ENCODE results near the gene CSTPP1. TPM values are rescaled to one million over a fixed set of nuclear protein-coding genes. Genes with fewer than 3 reads are reported as not detected.
A peak's percentile ranks its signal among the peaks of the same experiment; 100 is the strongest.

The CSTPP1 gene, protein sequence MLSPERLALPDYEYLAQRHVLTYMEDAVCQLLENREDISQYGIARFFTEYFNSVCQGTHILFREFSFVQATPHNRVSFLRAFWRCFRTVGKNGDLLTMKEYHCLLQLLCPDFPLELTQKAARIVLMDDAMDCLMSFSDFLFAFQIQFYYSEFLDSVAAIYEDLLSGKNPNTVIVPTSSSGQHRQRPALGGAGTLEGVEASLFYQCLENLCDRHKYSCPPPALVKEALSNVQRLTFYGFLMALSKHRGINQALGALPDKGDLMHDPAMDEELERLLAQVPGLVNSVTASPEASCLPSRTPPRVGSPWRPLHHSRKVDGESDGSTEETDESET
- total RNA-seq: 100 to 1,000 TPM in 1 of 5 donors, 10 to 100 TPM in 4; 32.7 to 146 (median 46.6) TPM
- 10 to 100 TPM; 16.4 to 26.0 (median 20.5) TPM for polyA plus RNA-seq
- long read RNA-seq, donor 1, partial matches to known transcripts: 0 of 9 reads
- long read RNA-seq, donor 1, other reads (novel, unspliced or antisense): 0 of 9 reads
- long read RNA-seq, donor 2, transcript C11orf49-204 (8 exons, 1,916 nt): major isoform, 7 of 23 reads
- long read RNA-seq, donor 2, partial matches to known transcripts: 5 of 23 reads
- long read RNA-seq, donor 2, other reads (novel, unspliced or antisense): 0 of 23 reads
- long read RNA-seq, donor 3, transcript C11orf49-201 (9 exons, 1,645 nt): minor isoform, 6 of 18 reads
- long read RNA-seq, donor 3, transcript C11orf49-223 (1 exons, 2,141 nt): major isoform, 7 of 18 reads
- long read RNA-seq, donor 3, partial matches to known transcripts: 0 of 18 reads
- long read RNA-seq, donor 3, other reads (novel, unspliced or antisense): 0 of 18 reads
- long read RNA-seq, donor 4, partial matches to known transcripts: 0 of 2 reads
- long read RNA-seq, donor 4, other reads (novel, unspliced or antisense): 0 of 2 reads
- long read RNA-seq, donor 5, transcript C11orf49-201 (9 exons, 1,645 nt): major isoform, 8 of 14 reads
- long read RNA-seq, donor 5, partial matches to known transcripts: 0 of 14 reads
- long read RNA-seq, donor 5, other reads (novel, unspliced or antisense): 0 of 14 reads
- long read RNA-seq, donor 6, transcript C11orf49-223 (1 exons, 2,141 nt): minor isoform, 6 of 90 reads
- long read RNA-seq, donor 6, transcript C11orf49-201 (9 exons, 1,645 nt): major isoform, 14 of 90 reads
- long read RNA-seq, donor 6, partial matches to known transcripts: 44 of 90 reads
- long read RNA-seq, donor 6, other reads (novel, unspliced or antisense): 14 of 90 reads
- long read RNA-seq, donor 7, transcript C11orf49-201 (9 exons, 1,645 nt): minor isoform, 6 of 55 reads
- long read RNA-seq, donor 7, transcript C11orf49-223 (1 exons, 2,141 nt): major isoform, 7 of 55 reads
- long read RNA-seq, donor 7, transcript C11orf49-204 (8 exons, 1,916 nt): minor isoform, 5 of 55 reads
- long read RNA-seq, donor 7, partial matches to known transcripts: 34 of 55 reads
- long read RNA-seq, donor 7, other reads (novel, unspliced or antisense): 0 of 55 reads
- long read RNA-seq, donor 8, transcript C11orf49-201 (9 exons, 1,645 nt): major isoform, 7 of 11 reads
- long read RNA-seq, donor 8, partial matches to known transcripts: 0 of 11 reads
- long read RNA-seq, donor 8, other reads (novel, unspliced or antisense): 0 of 11 reads
- long read RNA-seq, donor 9, transcript C11orf49-223 (1 exons, 2,141 nt): major isoform, 11 of 20 reads
- long read RNA-seq, donor 9, partial matches to known transcripts: 0 of 20 reads
- long read RNA-seq, donor 9, other reads (novel, unspliced or antisense): 0 of 20 reads
- long read RNA-seq, donor 10, transcript C11orf49-223 (1 exons, 2,141 nt): major isoform, 5 of 6 reads
- long read RNA-seq, donor 10, partial matches to known transcripts: 0 of 6 reads
- long read RNA-seq, donor 10, other reads (novel, unspliced or antisense): 0 of 6 reads

DNA sequence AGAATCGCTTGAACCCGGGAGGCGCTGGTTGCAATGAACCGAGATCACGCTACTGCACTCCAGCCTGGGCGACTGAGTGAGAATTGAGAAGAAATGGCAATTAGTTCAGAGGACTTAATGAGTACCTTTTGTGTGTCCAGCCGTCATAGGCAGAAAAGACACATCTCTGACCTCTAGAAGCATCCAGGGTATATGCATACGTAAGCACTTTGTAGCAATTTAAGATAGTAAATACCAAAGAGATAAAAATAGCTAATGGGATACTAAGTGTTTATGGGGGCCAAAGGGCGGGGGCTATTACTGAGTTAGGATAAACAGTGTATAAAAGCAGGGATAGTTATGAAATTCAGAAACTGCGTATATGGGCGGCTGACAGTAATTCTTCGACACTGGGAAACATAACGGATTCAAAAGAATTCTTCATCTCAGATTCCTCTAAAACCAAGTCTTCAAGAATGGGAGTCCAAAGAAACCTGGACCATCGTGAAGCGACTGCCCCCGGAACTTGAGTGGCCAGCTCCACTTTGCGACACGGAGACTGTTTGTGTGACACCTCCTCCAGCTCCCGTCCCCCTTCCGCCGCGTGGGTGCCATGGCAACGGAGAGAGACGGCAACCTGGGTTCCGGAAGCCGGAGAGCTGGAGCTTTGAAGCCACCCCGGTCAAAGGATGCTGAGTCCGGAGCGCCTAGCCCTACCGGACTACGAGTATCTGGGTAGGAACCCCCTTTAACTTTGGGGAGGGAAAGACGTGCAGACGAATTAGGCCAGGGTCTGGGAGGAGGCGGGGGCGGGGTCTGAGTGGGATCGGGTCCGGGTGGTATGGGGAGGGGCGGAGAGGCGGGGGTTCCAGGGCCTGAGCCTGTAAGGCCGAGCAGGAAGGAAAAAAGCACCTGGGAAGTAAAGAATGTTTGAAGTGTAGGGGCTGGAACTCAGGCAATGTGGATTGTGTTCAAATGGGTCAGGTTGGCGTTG lies at the start of gene CSTPP1:
CSTPP1 (plus strand) TSS at position 624 of the 973 bp plus-strand sequence; CDS start at position 669, 45 bp downstream.
- WGBS, 5 donors: 20 to 21% (median 20%) methylated on average over 41 of the region's 41 CpGs
- peak within 1 kb of the TSS; percentile 21 to 81 (median 73) for H3K27ac ChIP-seq
- peak; percentile 96 to 97 for DNase-seq
- peaks cover 0 to 6% (median 2%) of the 10 kb centered on the region in 4 donors for H3K36me3 ChIP-seq
- intact Hi-C loops (cut with DNase I; ENCODE audit: low total_unique reads): no loop called here
- H3K9me3 ChIP-seq: no peaks in the 10 kb centered on the region
- H3K27me3 ChIP-seq: no peaks in the 10 kb centered on the region
- TF ChIP-seq POLR2AphosphoS5 (IDR thresholded peaks at IDR 0.05) (peak; percentile 34 to 88 (median 79)), POLR2A (IDR thresholded peaks at IDR 0.05) (no peak), EP300 (IDR thresholded peaks at IDR 0.05) (no peak)
- TF ChIP-seq, protein P1, sequence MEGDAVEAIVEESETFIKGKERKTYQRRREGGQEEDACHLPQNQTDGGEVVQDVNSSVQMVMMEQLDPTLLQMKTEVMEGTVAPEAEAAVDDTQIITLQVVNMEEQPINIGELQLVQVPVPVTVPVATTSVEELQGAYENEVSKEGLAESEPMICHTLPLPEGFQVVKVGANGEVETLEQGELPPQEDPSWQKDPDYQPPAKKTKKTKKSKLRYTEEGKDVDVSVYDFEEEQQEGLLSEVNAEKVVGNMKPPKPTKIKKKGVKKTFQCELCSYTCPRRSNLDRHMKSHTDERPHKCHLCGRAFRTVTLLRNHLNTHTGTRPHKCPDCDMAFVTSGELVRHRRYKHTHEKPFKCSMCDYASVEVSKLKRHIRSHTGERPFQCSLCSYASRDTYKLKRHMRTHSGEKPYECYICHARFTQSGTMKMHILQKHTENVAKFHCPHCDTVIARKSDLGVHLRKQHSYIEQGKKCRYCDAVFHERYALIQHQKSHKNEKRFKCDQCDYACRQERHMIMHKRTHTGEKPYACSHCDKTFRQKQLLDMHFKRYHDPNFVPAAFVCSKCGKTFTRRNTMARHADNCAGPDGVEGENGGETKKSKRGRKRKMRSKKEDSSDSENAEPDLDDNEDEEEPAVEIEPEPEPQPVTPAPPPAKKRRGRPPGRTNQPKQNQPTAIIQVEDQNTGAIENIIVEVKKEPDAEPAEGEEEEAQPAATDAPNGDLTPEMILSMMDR (IDR thresholded peaks at IDR 0.05): peak in 1 of 7 experiments; percentile 13
- H3K4me3 ChIP-seq: peak within 1 kb of the TSS; percentile 64 to 95 (median 74)
- peaks cover 5 to 20% (median 18%) of the 10 kb centered on the region in 4 donors for H3K4me1 ChIP-seq

DNA sequence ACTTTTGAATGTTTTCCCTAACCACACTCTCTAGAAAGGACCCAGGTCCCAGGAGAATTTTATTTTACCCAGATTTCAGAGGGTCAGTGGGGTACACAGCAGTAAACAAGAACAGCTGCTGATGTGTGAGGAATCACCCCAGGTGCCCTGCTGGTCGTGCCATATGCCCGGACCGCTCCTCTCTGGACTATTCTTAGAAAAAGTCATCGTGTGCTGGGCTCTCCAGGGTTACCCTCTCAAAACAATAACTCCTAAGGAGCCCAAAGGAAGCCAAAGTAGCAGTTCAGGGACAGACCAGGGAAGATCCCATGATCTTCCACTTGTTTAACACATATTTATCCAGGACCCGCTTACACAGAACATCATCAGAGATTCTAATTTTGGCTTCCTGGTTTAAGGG lies 47.9 kb upstream of the CSTPP1 start:
- no peaks in the 10 kb centered on the region for H3K9me3 ChIP-seq
- no peaks in the 10 kb centered on the region for H3K27me3 ChIP-seq
- H3K27ac ChIP-seq: no peak overlapping the region
- H3K4me3 ChIP-seq: no peak overlapping the region
- TF ChIP-seq POLR2A (IDR thresholded peaks at IDR 0.05): no peak
- no peak for TF ChIP-seq EP300 (IDR thresholded peaks at IDR 0.05)
- TF ChIP-seq, protein P1 (IDR thresholded peaks at IDR 0.05): no peak
- TF ChIP-seq POLR2AphosphoS5 (IDR thresholded peaks at IDR 0.05): no peak
- intact Hi-C loops (cut with DNase I; ENCODE audit: low total_unique reads): loop anchor here (2.0 kb wide), 1 partner anchor 266 kb away; no protein-coding TSS in a partner anchor
- H3K4me1 ChIP-seq: no peaks in the 10 kb centered on the region
- WGBS, 5 donors: 86 to 92% (median 90%) methylated on average over 5 of the region's 5 CpGs
- H3K36me3 ChIP-seq: peaks cover 0 to 73% (median 44%) of the 10 kb centered on the region in 4 donors
- no peak for DNase-seq

GRCh38 chr11:46889251-46889650 lies 47.3 kb upstream of the CSTPP1 start:
- Histone ChIP-seq H3K27ac (no peak overlapping the region), H3K36me3 (peaks cover 0 to 70% (median 42%) of the 10 kb centered on the region in 4 donors), H3K4me1 (no peaks in the 10 kb centered on the region), H3K27me3 (no peaks in the 10 kb centered on the region), H3K4me3 (no peak overlapping the region), H3K9me3 (no peaks in the 10 kb centered on the region)
- TF ChIP-seq EP300 (IDR thresholded peaks at IDR 0.05) (no peak), POLR2A (IDR thresholded peaks at IDR 0.05) (no peak), POLR2AphosphoS5 (IDR thresholded peaks at IDR 0.05) (no peak)
- TF ChIP-seq, protein P1 (IDR thresholded peaks at IDR 0.05): no peak
- DNase-seq: no peak
- intact Hi-C loops (cut with DNase I; ENCODE audit: low total_unique reads): loop anchor here (2.0 kb wide), 1 partner anchor 266 kb away; no protein-coding TSS in a partner anchor
- WGBS, 5 donors: 75 to 84% (median 82%) methylated on average over 7 of the region's 7 CpGs

Measured in stomach (tissue), 19 donors.